Midbrain (tissue), 1 donor: Measurements from ENCODE around the gene PAK6.

Source experiments
- DNase-seq: peaks from one replicate; lab custom pipeline; 2025; lab: John Stamatoyannopoulos, UW

PAK6 gene

GRCh38 chr15:40310001-40310959 lies 71.4 kb downstream of the PAK6 start:
- DNase-seq, result peak; percentile 16

- DNase-seq, result no peak
Observed at GRCh38 chr15:40310993-40311392, 72.1 kb downstream of the PAK6 start.

DNA sequence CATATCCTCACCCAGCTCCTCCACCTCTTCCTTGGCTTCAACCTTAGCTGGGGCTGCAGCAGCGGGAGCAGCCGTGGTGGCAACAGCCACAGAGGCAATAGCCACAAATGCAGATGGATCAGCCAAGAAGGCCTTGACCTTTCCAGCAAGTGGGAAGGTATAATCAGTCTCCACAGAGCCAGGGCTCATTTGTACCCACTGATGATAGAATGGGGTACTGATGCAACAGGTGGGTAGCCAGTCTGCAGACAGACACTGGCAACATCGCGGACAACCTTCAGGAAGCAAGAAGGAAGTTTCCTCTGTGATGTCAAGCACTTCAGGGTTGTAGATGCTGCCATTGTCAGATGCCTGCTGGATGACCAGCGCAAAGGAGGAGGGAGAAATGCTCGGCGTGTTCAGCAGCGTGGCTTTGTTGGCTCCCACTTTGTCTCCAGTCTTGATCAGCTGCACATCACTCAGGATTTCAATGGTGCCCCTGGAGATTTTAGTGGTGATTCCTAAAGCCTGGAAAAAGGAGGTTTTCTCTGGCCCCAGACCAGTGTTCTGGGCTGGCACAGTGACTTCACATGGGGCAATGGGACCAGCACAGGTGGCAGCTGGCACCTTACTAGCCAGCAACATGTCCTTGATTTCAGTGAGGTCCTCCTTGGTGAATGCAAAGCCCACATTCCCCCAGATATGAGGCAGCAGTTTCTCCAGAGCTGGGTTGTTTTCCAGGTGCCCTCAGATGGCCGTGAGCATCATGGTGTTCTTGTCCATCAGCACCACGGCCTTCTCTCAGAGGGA lies 73.7 kb downstream of the PAK6 start:
- DNase-seq, result no peak

DNA sequence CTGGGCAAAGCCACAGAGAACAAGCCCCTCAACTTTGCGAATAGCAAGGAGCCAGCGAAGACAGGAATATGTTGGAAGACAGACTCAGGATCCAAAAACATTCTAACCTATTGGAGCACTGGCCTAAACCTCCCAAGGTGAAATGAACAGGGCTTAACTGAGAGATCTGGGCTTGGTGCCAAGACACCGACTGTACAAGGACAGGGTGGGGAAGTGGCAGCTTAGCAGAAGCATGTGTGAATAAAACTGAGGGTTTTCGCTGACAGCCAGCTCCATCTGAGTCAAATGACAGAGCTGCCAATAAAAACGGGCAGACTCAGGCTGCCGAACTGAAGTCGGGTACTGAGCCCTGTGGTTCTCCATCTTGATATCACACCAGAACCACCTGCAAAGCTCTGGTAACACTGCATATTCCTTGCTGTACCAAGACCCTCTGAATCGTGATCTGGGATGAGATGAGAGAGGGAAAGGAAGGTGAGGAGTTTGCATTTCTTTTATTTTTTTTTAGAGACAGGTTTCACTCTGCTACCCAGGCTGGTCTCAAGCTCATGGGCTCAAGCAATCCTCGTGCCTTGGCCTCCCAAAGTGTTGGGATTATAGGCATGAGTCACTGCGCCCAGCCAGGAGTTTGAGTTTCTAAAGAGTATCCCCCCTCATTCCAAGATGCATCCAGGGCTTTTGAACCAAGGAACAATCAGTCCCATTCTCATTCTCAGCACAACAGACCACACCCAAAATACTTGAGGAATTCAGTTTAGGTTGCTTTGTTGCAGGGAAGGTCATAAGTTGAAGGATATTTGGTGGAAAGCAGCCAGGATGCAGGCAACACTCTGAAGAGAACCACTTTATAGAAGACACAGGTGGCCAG lies 74.9 kb downstream of the PAK6 start:
- no peak for DNase-seq

DNA sequence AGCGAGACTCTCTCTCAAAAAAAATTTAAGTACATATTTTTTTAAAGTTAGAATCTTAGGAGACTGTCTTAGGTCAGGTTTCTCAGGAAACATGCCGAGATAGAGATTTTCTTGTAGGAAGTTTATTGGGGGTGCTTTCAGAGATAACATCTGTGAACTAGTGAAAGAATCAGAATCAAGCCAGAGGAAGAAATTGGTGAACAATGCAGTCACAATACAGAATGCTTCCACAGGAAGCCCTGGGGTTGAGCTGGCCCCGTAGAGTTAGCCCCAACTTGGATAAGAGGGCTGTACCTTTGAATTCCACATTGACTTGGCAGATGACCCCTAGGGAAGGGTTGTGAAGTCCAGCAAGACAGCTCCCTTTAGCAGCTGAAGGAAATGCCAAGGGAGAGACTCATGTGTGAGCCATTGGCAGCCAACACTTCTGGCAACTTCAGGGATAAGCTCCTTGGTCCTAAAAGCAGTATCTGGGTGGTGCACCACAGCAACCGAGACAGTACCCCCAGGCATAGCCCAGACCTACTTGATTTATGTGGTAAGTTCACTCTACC lies 75.9 kb downstream of the PAK6 start:
- no peak for DNase-seq

- DNase-seq, result no peak
Observed at GRCh38 chr15:40316931-40317330, 78.1 kb downstream of the PAK6 start.

- no peak for DNase-seq
Observed at GRCh38 chr15:40317580-40317979, 78.7 kb downstream of the PAK6 start.

DNA sequence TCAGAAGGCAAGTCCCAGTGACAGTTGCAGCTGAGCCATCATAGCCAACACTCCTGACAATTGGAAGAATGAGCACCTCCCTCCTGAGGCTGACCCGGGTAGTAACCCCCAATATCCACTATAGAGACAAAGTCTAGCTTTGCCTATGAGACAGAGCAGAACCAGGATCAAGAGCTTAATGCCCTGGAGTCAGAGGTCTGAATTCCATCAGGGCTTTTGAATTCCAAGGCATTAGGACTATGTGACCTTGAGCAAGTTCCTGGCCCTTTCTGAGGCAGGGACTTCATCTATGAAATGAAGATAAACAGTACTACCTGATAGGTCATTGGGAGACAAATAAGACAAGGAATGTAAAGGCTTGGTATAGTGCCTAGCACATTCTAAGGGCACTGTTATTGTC lies 81.5 kb downstream of the PAK6 start:
- no peak for DNase-seq

DNA sequence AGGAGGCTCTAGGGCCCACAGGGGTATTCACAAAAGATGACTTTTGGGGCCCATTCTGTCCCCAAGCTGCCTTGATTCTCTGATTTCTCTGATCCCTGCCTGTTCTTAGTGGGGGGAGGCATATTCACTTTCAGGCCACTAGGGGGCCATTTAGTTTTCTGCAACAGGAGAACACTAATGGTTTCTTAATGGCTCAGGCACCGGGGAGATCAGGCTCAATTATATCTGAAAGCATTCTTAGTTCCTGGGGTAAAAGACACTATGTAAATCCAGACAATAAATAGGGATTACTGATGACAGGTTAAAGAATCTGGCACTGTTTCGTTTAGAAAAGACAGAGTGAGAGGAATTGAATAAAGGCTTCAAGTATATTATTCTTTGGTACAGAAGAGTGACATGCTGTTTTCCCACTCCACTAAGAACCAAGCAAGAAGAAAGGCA lies 82.1 kb downstream of the PAK6 start:
- DNase-seq, result peak; percentile 79

- DNase-seq, result no peak
Observed at GRCh38 chr15:40322531-40323238, 83.8 kb downstream of the PAK6 start.

DNA sequence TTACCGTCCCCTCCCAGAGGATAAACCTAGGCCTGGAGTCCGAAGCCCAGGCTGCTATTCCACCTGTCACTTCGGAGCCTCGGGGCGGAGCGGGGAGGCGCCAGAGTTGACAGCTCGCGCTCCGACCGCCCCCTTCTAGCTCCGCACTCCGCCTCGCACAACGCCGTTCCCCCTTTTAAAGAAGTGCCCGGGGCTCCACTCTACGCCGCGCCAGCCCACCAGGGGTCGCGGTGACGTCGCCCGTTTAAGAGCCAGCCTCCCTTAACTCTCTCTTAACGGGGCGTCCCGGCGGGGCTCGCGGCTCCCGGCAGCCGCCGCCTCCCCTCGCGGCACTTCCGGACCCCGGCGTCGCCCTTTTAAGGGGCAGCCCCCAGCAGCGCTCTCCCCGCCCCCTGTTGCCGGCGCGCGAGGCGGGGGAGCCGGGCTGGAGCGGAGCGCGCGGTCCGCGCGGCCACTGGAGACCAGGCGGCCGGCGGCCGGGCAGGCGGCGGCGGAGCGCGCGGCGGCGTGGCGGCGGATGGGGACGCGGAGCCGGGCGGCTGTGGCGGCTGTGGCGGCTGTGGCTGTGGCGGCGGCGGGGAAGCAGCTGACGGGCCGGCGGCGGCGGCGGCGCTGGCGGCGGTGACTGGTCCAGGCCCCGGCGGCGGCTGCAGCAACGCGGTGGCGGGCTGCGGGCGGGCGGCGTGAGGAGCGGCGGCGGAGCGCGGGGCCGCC lies 84.5 kb downstream of the PAK6 start, which contains the start of gene INAFM2:
TSS of gene INAFM2 (plus strand) at position 454 of the 714 bp plus-strand sequence. CDS start 364 bp downstream, outside the sequence.
- peak; percentile 85 for DNase-seq

GRCh38 chr15:40323953-40324937 lies 85.4 kb downstream of the PAK6 start:
- DNase-seq, result no peak

DNA sequence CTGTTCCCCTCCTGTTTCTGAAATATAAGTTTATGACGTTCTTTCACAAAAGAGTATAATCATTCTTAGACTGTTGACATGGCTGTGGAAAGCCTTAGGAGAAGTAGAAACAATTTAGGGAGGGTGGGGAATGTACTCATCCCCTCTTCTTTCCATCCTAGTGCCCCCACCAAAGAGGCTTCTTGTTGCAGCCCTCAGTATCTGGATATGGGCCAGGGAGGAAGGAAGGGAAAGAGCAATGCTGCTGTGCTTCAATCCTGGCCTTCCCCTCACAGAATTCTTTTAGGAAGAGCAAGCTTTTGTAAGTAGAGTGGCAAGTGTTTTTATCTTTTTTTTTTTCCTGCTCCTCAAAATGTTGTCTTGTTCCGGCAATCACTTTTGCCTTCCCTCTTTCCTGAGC lies 86.3 kb downstream of the PAK6 start:
- DNase-seq, result no peak

GRCh38 chr15:40325700-40326099 lies 86.8 kb downstream of the PAK6 start:
- DNase-seq, result no peak
